ENCODE measurements around the gene UBE2E2.

DNA sequence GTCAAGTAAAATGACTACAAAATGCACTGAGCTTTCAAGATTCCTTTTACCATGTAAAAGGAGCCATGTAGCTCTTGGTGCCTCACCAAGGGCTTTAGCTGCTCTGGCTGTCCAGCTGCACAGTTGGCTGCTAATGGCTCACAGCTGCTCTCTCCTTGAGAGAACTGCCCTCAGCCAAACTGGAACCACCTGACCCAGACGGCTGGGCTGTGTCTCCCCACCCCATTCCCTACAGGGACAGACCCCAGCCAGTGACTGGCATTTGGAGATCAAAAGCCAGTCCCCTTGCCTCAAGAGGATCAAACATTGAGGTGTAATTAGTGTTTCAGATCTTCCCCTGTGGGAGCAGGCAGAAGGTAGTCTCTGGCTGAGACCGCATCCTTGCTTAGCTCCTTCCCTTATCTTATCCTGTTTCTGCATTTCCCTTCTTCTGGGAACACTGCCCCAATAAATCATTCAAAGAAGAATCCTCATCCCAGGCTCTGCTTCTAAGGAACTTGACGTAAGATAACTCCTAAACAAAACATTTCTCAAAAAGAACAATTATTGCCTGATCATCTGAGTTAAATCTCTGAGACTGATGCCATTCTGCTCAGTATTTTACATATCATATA lies 28.6 kb upstream of the UBE2E2 start:
- TF ChIP-seq, protein P1, sequence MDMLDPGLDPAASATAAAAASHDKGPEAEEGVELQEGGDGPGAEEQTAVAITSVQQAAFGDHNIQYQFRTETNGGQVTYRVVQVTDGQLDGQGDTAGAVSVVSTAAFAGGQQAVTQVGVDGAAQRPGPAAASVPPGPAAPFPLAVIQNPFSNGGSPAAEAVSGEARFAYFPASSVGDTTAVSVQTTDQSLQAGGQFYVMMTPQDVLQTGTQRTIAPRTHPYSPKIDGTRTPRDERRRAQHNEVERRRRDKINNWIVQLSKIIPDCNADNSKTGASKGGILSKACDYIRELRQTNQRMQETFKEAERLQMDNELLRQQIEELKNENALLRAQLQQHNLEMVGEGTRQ (CRISPR knock-in tag; IDR thresholded peaks at IDR 0.05): peak; percentile 64
- TF ChIP-seq, protein P2, sequence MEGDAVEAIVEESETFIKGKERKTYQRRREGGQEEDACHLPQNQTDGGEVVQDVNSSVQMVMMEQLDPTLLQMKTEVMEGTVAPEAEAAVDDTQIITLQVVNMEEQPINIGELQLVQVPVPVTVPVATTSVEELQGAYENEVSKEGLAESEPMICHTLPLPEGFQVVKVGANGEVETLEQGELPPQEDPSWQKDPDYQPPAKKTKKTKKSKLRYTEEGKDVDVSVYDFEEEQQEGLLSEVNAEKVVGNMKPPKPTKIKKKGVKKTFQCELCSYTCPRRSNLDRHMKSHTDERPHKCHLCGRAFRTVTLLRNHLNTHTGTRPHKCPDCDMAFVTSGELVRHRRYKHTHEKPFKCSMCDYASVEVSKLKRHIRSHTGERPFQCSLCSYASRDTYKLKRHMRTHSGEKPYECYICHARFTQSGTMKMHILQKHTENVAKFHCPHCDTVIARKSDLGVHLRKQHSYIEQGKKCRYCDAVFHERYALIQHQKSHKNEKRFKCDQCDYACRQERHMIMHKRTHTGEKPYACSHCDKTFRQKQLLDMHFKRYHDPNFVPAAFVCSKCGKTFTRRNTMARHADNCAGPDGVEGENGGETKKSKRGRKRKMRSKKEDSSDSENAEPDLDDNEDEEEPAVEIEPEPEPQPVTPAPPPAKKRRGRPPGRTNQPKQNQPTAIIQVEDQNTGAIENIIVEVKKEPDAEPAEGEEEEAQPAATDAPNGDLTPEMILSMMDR (IDR thresholded peaks at IDR 0.05): no peak
- TF ChIP-seq, protein P3, sequence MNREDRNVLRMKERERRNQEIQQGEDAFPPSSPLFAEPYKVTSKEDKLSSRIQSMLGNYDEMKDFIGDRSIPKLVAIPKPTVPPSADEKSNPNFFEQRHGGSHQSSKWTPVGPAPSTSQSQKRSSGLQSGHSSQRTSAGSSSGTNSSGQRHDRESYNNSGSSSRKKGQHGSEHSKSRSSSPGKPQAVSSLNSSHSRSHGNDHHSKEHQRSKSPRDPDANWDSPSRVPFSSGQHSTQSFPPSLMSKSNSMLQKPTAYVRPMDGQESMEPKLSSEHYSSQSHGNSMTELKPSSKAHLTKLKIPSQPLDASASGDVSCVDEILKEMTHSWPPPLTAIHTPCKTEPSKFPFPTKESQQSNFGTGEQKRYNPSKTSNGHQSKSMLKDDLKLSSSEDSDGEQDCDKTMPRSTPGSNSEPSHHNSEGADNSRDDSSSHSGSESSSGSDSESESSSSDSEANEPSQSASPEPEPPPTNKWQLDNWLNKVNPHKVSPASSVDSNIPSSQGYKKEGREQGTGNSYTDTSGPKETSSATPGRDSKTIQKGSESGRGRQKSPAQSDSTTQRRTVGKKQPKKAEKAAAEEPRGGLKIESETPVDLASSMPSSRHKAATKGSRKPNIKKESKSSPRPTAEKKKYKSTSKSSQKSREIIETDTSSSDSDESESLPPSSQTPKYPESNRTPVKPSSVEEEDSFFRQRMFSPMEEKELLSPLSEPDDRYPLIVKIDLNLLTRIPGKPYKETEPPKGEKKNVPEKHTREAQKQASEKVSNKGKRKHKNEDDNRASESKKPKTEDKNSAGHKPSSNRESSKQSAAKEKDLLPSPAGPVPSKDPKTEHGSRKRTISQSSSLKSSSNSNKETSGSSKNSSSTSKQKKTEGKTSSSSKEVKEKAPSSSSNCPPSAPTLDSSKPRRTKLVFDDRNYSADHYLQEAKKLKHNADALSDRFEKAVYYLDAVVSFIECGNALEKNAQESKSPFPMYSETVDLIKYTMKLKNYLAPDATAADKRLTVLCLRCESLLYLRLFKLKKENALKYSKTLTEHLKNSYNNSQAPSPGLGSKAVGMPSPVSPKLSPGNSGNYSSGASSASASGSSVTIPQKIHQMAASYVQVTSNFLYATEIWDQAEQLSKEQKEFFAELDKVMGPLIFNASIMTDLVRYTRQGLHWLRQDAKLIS (CRISPR knock-in tag; IDR thresholded peaks at IDR 0.05; ENCODE audit: borderline replicate concordance): no peak
- TF ChIP-seq ESRRA (CRISPR knock-in tag; IDR thresholded peaks at IDR 0.05; ENCODE audit: borderline replicate concordance): no peak
- TF ChIP-seq, protein P4, sequence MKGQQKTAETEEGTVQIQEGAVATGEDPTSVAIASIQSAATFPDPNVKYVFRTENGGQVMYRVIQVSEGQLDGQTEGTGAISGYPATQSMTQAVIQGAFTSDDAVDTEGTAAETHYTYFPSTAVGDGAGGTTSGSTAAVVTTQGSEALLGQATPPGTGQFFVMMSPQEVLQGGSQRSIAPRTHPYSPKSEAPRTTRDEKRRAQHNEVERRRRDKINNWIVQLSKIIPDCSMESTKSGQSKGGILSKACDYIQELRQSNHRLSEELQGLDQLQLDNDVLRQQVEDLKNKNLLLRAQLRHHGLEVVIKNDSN (CRISPR knock-in tag; IDR thresholded peaks at IDR 0.05): no peak
- TF ChIP-seq, protein P5, sequence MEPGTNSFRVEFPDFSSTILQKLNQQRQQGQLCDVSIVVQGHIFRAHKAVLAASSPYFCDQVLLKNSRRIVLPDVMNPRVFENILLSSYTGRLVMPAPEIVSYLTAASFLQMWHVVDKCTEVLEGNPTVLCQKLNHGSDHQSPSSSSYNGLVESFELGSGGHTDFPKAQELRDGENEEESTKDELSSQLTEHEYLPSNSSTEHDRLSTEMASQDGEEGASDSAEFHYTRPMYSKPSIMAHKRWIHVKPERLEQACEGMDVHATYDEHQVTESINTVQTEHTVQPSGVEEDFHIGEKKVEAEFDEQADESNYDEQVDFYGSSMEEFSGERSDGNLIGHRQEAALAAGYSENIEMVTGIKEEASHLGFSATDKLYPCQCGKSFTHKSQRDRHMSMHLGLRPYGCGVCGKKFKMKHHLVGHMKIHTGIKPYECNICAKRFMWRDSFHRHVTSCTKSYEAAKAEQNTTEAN (CRISPR knock-in tag; IDR thresholded peaks at IDR 0.05): no peak

All from WTC11 (cell line).